HG03064 (cell line): ENCODE data around the gene ZNF248.

Source experiments
- ATAC-seq: cut with Tn5 transposase; IDR thresholded peaks from one replicate; pipeline ENCODE4 v1.9.1; 2021; ENCODE audit warnings: low read depth; ENCODE audit not compliant: unreplicated experiment

The ZNF248 gene

DNA sequence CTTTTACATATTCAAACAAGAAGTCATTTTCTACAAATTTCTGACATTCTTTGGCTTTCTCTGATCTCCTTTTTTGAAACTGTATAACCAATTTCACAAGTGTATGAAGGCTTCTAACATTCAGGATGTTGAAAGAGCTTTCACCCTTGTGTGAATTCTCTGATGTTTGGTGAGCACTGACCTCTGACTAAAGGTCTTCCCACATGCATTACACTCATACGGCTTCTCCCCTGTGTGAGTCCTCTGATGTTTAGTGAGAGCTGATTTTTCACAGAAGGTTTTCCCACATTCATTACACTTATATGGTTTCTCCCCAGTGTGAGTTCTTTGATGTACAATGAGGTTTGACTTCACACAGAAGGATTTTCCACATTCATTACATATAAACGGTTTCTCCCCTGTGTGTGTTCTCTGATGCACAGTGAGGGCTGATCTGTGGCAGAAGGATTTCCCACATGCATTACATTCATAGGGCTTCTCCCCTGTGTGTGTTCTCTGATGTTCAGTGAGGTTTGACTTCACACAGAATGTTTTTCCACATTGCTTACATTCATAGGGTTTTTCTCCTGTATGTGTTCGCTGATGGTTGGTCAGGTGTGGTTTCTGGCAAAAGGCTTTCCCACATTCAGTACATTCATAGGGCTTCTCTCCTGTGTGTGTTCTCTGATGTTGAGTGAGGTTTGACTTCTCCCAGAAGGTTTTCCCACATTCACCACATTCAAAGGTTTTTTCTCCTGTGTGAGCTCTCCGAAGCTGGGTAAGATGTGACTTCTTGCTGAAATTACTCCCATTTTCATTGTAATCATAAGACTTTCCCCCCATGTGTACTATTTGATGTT is 25.7 kb downstream of the ZNF248 start:
- ATAC-seq = no peak

DNA sequence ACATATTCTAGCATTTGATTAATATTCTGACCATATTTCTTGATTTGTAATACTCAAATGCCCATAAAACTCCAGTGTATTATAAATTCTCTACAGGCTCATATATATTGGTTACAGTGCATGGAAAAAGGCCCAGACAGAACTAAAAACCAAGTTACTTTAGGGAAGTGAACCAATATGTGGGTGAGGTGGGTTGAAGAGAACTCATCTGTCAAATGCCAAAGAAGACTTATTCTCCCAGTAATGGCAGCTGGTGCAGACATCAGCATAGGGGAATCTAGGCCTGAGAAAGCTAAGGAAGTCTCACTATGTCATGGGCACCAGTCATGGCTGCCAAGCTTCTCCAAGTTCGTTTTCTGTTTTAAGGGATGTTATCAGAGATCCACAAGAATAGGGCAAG is 30.6 kb downstream of the ZNF248 start:
- no peak for ATAC-seq

DNA sequence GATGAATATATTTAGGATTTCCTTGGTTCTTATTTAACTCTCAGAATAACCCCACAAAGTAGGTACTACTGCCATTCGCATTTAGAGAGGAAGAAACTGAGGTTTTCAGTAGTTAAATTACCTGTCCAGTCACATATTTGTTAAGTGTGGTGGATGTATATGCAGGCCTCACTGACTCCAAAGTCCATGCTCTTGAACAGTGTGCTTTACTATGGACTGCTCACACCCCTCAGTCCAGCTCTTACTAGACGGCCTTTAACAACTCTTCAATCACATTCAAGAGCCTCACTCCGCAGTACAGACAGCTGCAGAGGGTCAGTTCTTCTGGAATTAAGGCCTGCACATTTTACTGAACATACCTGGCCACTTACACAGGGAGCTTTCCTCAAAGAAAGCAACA is 36.2 kb downstream of the ZNF248 start:
- ATAC-seq = no peak

DNA sequence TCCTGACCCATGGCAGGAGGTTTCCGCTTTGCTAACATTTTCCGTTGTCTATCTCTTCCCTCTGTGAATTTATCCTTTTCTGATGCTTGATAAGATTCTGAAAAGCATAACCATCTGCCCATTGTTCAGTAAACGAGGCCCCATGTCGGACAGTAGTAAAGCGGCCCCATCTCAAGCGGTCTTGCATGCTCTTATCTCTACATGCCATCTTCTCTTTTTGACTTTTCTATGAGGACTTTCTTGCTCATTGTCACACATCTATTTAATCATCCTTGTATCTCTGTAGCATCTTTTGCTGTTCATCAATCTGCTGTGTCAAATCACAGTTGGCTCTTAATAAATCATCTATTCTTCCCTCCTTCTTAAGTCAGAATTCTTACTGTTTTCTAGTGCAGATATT is 37.6 kb downstream of the ZNF248 start:
- ATAC-seq = no peak

DNA sequence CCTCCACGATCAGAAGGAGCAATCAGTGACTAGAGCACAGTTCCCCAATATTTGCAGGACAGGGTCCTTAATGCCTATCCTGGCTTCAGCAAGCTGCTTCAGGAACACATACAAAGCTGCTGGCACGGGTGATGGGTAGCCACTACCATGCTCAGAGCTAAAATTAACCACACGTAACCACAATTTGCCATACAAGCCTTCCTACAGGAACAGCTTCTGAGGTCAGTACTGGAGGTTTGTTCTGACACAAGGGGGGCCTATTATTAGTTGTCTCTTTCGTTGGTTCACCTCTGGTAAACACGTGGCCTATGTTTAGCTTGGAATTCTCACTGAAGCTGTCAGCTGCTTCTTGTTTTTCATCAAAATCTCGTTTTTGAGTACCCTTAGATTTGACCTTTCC is 41.1 kb downstream of the ZNF248 start:
- ATAC-seq = no peak

DNA sequence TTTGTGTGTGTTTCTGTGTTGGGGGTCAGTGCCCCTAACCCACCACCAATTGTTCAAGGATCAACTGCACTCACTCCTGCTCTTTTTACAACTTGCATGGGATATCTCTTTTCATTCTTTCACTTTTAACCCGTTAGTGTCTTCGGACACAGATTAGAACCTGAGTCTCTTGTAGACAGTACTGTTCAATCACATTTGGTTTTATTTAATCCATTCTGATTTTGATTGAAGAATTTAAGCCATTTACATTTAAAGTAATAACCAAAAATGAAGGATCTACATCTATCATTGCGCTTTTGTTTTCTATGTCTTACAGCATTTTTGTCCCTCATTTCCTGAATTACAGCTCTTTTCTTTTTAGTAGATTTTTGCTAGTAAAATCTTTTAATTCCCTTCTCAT is 43.6 kb downstream of the ZNF248 start:
- no peak for ATAC-seq

DNA sequence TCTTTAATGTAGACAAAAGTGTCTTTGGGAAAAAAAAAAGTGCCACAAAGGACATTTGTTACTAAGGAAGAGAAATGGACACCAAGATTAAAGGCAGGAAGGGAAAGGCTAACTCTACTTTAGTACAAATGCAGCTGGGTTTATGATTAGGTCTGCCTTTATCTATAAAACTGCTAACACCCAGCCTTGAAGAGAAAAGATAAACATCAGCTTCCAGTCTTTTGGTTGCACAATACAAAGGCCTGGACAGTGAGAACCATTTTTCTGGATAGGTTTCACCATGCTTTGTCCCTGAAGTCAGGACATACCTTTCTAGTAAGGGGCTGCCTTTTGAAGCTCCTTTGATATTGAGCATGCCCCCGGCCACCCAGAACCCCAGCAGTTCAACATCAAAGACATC is 45.1 kb downstream of the ZNF248 start:
- ATAC-seq = no peak

DNA sequence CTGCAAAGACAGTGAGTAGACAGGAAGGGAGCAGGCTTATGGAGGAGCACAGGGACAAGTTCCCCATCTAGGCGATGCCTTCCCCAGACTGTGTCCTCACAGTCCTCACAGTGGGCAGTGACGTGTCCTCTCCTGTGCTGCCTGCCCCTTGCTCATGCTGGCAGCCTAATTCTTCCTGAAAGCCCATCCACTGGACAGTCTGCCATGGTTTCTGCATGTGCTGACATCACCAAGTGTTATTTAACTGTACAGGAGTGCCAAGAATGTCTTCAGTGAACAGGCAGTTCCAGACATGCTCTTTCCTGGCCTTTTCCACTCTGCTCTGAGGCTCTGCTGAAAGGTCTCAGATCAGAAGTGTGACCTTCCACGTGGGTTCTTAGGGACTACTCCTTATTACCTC is 54.1 kb downstream of the ZNF248 start:
- no peak for ATAC-seq

DNA sequence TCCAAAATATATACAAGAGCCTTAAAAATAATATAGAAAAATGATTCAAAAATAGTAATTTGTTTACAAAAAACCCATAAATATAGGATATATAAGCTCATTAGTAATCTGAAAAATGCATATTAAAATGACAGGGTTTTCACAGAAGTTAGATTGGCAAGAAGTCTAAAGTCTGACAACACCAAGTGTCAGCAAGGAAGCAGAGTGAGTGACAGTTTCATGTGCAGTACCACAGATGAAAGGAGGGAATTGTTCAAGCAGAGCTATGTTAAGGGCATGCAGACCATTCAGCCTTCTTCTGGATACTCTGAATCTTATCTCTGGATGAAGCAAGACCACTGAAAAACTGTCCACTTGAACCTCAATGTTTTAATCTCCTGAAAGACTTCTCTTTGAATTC is 55.9 kb downstream of the ZNF248 start:
- ATAC-seq = no peak

DNA sequence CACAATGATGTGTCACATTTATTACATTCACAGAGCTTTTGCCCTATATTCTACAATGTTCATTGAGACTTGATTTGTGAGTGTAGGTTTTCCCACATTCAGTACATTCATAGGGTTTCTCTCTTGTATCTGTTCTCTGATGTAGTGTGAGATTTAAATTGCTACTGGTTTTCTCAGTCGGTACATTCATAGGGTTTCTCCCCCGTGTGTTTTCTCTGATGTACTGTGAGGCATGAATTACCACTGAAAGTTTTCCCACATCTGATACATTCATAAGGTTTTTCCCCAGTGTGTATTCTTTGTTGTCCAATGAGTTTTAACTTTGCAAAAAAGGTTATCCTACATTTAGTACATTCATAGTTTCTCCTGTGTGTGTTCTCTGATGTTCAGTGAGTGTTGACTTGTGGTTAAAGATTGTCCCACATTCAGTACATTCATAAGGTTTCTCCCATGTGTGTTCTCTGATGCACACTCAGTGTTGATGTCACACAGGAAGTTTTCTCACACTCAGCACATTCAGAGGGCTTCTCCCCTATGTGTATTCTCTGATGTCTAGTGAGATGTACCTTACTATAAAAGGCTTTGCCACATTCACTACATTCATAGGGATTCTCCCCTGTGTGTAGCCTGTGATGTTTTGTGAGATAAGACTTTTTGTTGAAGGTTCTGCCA is 63.0 kb downstream of the ZNF248 start:
- no peak for ATAC-seq

DNA sequence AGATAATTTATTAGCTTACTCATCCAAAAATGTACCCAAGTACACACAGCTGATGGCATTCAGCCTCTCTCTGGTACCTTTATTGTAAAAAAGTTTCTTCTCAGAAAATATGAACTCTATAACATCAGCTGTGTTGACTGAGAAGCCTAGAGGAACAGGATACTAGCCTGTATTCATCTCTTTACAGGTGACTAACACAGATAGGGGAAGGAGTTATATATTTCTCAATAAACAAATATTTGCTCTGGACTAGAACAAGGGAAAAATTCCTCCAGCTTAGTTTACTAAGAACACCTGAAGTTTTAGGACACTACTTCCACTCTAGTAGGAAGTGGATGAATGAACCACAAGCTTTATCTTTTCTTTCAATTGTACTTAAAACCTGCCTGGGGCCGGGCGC is 67.8 kb downstream of the ZNF248 start:
- ATAC-seq = no peak

DNA sequence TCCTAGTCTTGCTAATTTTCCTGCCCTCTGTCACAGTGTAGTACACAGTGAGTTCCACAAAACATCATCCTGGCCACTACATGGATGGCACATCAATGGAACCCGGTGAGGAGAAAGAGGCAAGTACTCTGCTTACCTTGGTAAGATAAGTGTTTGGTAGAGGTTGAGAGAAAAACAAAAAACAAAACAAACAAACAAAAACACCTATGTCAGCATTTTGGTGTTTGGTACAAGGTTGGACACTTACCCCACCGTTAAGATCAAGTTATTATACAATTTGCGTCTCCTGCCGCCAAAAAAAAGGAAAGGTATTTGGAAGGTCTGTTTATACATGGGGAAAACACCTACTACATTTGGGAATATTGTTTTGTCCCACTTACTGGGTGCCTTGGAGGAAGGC is 72.7 kb downstream of the ZNF248 start:
- no peak for ATAC-seq

DNA sequence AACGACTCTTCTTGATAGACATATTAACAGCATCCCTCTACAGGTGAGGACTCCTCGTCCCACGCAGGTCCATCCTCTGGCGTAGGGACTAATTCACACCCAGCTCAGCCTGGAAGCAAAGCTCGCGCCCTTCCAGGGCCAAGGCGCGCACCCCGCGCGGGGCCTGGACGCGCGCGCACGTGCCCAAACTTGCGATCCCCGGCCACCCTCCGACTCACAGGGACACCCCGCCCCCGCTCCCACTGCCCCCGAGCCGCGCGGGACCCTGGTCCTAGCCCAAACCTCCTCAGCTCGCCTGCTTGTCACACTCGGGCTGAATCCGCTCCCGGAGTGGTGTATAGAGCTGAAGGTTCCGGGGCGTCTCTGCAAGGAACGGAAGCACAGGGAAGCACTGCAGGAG is 76.9 kb downstream of the ZNF248 start:
- no peak for ATAC-seq

DNA sequence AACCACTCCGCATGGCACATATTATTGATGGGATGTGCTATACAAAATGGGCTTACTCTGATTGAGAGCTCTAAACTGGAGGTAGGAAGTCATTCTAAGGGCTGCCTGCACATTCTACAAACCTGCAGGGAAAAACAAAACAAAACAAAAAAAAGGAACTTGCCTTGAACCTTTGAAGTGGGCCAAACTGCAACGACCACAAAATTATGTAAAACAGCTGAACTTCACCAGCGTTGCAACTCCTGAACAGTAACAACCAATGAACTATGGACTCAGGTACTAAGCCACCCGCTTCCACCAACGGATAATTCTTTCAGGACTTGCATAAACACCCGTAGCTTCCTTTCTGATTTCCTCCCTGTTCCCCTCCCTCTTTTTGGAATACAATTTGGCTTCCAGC is 80.4 kb downstream of the ZNF248 start:
- ATAC-seq = no peak

DNA sequence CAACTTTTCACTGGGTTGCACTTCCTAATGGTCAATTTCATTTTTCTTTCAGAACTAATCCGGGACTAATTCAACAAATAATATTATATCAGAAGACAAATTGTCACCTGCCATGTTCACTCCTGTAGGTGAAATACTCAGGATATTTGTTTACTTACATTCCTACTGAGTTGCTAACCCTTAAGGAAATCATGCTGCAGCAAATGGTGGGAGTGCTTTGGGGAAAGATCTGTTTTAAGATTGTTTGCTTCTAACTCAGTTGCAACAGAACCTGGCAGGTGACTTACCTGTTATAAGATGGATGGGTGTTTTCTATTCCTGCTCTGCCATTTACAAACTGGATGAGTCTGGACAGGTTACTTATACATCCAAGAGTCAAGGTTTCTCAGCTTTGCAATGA is 81.8 kb downstream of the ZNF248 start:
- ATAC-seq = no peak

DNA sequence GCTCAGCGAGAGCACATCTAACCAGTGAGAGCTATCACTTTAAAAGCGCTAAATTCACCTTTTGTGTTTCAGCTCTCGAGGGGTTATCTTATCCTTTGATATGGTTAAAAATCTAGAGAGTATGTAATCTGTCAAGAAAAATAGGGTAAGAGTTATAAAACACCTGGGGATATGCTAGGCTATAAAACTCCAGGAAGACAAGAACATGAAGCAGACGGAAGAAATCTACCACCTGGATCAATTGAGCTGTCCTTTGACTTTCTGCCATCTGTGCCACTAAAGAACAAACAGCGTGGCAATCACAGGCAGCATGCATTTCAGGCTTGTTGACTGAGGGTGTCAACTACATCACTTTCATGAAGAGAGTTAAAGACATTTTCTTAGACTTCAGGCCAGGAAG is 83.1 kb downstream of the ZNF248 start:
- no peak for ATAC-seq

DNA sequence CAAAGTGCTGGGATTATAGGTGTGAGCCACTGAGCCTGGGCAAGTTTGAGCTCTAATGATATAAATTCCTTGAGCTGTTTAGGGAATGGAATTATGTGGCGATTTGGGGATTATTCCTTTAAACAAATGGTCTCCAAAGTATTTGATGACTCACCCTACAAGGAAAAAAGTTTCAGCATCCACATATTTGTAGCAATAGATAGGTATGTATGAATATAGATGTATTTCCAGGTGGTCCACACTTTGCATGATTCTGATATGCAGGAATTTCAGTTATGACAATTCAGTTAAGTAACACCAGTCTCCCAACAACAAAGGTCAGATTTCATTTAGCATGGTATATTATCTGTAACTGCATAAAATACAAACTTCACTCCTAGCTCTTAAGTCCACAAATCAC is 92.2 kb downstream of the ZNF248 start:
- ATAC-seq = no peak

DNA sequence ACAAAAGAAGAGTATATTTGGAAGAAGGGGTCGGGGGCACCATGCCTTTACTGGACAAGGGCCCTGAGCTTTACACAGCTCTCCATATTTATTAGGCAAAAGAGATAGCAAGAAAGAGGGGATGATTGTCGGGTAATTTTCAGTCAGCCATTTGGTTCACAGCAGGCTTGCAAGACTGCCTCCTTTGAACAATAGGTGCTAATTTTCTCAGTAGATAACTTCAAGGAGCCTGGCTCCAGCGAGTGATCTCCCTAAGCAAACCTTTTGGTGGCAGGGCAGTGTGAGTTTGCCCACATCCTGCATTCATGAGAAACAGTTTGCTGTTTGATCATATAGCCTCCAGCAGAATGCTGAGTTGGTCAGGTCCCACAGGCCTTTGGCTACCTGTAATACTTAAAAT is 94.3 kb downstream of the ZNF248 start:
- no peak for ATAC-seq

DNA sequence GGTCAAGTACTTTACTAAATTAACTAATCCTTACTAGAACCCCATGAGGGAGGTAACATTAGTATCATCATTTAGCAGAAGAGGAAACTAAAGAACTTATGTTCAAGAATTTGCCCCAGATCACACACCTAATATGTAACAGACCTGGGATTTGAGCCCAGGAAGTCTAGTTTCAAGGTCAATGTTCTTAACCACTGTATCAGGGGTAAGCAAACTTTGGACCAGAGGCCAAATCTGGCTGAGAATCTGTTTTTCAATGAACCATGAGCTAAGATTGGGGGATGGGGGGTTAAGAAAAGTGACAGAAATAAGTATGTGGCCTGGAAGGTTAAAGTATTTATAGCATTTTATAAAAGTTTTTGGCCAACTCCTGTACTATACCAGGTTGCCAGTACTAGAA is 95.1 kb downstream of the ZNF248 start:
- no peak for ATAC-seq

DNA sequence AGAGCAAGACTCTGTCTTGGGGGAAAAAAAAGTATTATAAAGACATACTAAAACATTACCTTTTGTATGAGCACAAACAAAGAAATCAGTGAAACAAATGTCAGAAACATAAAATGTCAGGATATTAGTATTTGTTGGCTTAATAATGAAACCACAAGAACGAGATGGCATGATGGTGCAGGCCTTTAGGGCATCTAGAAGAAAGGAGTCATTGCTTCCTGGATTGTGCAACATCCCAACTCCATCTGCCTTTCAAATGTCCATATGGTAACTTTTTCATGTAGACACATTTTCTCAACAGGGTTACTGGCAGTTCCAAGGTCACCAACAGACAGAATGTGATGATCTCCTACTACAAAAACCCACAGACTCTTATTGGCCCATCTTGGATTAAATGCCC is 96.6 kb downstream of the ZNF248 start:
- ATAC-seq = no peak

DNA sequence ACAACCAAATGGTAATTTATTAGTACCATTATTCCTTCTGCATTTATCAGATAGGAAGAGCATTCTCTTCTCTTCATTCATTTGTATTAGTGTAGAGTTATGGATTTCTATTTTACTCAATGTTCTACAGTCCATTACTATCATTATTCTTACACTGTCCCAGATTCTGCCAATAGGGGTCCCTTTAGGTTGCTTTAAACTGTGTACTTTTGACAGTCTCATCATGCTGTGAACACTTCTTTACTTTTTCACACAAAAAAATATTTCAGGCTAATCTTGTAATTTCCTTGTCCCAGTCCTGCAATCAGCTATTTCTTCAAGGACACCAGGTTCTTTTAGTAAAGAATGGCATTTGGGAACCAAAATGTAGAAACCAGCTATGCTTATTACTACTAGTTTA is 99.3 kb downstream of the ZNF248 start:
- ATAC-seq = no peak

DNA sequence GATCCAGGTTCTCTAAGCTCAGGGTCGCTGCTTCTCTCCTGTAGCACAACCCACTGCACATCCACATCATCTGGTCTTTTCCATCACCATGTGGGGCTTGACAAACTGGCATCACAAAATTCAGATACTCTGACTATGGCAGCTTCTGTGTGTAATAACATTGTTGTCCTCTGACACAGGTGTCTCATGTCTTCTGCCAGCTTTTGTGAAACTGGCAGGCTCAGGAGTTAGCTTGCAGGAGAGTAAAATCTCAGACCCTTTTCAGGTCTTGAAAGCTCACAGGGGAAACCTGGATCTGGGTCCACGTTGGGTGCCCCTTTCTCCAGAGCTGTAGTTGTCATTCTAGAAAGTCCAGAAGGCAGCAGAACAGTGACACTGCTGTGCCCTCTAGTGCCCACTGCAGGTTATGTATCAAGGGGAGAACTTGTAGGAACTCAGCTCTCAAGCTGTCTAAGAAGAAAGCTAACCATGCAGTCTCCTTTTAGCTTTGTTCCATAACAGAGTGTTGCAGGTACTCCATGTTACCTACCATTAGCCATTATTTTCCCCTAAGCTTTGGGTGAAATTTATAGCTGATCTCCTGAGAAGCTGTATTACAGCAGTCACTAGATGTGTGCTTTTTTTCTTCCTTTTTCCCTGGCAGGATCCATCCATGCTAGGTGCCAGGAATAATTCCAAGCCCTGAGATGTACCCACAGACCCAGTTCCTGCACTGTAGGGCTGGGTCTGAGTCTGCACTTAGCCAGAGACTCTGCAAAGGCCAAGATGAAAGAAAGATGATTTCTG is 102.7 kb downstream of the ZNF248 start:
- ATAC-seq = no peak
